H1 (cell line): Measurements from ENCODE around the gene LRRFIP1. TPM values are rescaled to one million over a fixed set of nuclear protein-coding genes. Genes with fewer than 3 reads are reported as not detected.

ENCODE experiments used
- CTCF ChIA-PET: fragments of 300-600 bp; sonication (Branson Sonifier 250); formaldehyde crosslinking; loops from one replicate; lab custom pipeline; 2021; ENCODE audit not compliant: partially characterized antibody; lab: Charles Lee
- POLR2A ChIA-PET: fragments of 300-600 bp; sonication (Branson Sonifier 250); formaldehyde crosslinking; loops from one replicate; lab custom pipeline; 2021; ENCODE audit warnings: inconsistent platforms; ENCODE audit not compliant: partially characterized antibody; lab: Charles Lee
- DNase-seq, 2 experiments: peaks; one replicate each; pipeline versions ENCODE4 v3.0.0 to v3.0.0-alpha.2; 2010 to 2022; ENCODE audit warnings: low spot score in 2 of 2, low read depth in 1 of 2, mixed read lengths in 1 of 2
- FAIRE-seq: peaks from 2 replicates; lab custom pipeline; 2011; peaks lifted over from hg19 to GRCh38; lab: Jason Lieb, UNC
- H2AFZ ChIP-seq: 2 replicates; pipeline ENCODE4 v1.8.1; 2012; ENCODE audit warnings: low read length, inconsistent platforms
- H2AK5ac ChIP-seq: 2 replicates; pipeline ENCODE4 v1.6.1; 2013; ENCODE audit warnings: low read depth, low read length
- H2BK120ac ChIP-seq: replicated peaks from 2 replicates; pipeline ENCODE3; 2013; ENCODE audit warnings: low read depth, low read length, inconsistent platforms
- H2BK12ac ChIP-seq: 2 replicates; pipeline ENCODE4 v1.6.1; 2013; ENCODE audit warnings: low read depth, low read length
- H2BK15ac ChIP-seq: 2 replicates; pipeline ENCODE4 v1.6.1; 2013; ENCODE audit warnings: low read length
- H2BK20ac ChIP-seq: 2 replicates; pipeline ENCODE4 v1.6.1; 2013; ENCODE audit warnings: low read length
- H2BK5ac ChIP-seq: 2 replicates; pipeline ENCODE4 v1.6.1; 2013; ENCODE audit warnings: low read depth, low read length
- H3K14ac ChIP-seq: 2 replicates; pipeline ENCODE4 v1.6.1; 2013; ENCODE audit warnings: inconsistent platforms; ENCODE audit not compliant: insufficient read length
- H3K18ac ChIP-seq: 2 replicates; pipeline ENCODE4 v1.6.1; 2013; ENCODE audit warnings: low read length; ENCODE audit errors: extremely low read depth
- H3K23ac ChIP-seq: 2 replicates; pipeline ENCODE4 v1.6.1; 2013; ENCODE audit warnings: inconsistent platforms; ENCODE audit not compliant: insufficient read length
- H3K23me2 ChIP-seq: 2 replicates; pipeline ENCODE4 v1.6.1; 2013; ENCODE audit warnings: low read depth, low read length
- H3K27ac ChIP-seq: 2 replicates; pipeline ENCODE4 v1.6.1; 2011; ENCODE audit warnings: low read depth, low read length, inconsistent platforms
- H3K27me3 ChIP-seq, 4 experiments: replicated peaks in 1 of 4; 1 replicate in 1 of 4; 2 replicates in 3 of 4; pipeline versions ENCODE4 v1.6.1 to v1.8.1; 2011 to 2013; ENCODE audit warnings: low read length in 3 of 4, mild to moderate bottlenecking in 3 of 4, inconsistent platforms in 2 of 4, mixed read lengths in 2 of 4, moderate library complexity in 1 of 4; ENCODE audit not compliant: control insufficient read depth in 3 of 4, insufficient read depth in 3 of 4; ENCODE audit errors: extremely low read depth in 1 of 4
- H3K36me3 ChIP-seq, 4 experiments: 2 replicates each; pipeline versions ENCODE4 v1.6.1 to v1.8.1; 2011 to 2013; ENCODE audit warnings: mild to moderate bottlenecking in 4 of 4, low read length in 3 of 4, moderate library complexity in 2 of 4, control low read depth in 1 of 4, inconsistent platforms in 1 of 4; ENCODE audit not compliant: insufficient read depth in 4 of 4, control insufficient read depth in 2 of 4
- H3K4ac ChIP-seq: replicated peaks from 2 replicates; pipeline ENCODE3; 2013; ENCODE audit warnings: low read length, low read depth, mixed read lengths, inconsistent platforms; ENCODE audit not compliant: insufficient read length
- H3K4me1 ChIP-seq, 4 experiments: replicated peaks in 1 of 4; 1 replicate in 1 of 4; 2 replicates in 3 of 4; pipeline versions ENCODE4 v1.6.1 to v1.8.1; 2011 to 2013; ENCODE audit warnings: low read length in 3 of 4, inconsistent platforms in 2 of 4, mixed read lengths in 1 of 4; ENCODE audit not compliant: insufficient read depth in 4 of 4, control insufficient read depth in 3 of 4
- H3K4me2 ChIP-seq, 2 experiments: 2 replicates each; pipeline versions ENCODE4 v1.6.1 to v1.8.1; 2011 to 2013; ENCODE audit warnings: low read depth in 2 of 2, low read length in 2 of 2, control low read depth in 1 of 2, inconsistent platforms in 1 of 2, mild to moderate bottlenecking in 1 of 2; ENCODE audit not compliant: insufficient read depth in 1 of 2
- H3K4me3 ChIP-seq, 4 experiments: fragments of 200-600, 300-600 bp in 1 of 4; sonication (generic), shearing (Covaris generic), sonication (Bioruptor Twin) in 1 of 4; 2 replicates each; pipeline versions ENCODE4 v1.5.1 to v1.8.1; 2011 to 2016; ENCODE audit warnings: low read length in 4 of 4, low read depth in 3 of 4, control low read depth in 2 of 4, inconsistent platforms in 2 of 4, mild to moderate bottlenecking in 2 of 4, mixed read lengths in 1 of 4, moderate library complexity in 1 of 4; ENCODE audit not compliant: insufficient read depth in 2 of 4; ENCODE audit errors: extremely low read depth in 1 of 4
- H3K56ac ChIP-seq: replicated peaks from 2 replicates; pipeline ENCODE3; 2013; ENCODE audit warnings: low read depth, mild to moderate bottlenecking, mixed read lengths, low read length, inconsistent platforms; ENCODE audit not compliant: insufficient read length
- H3K79me1 ChIP-seq: 2 replicates; pipeline ENCODE4 v1.6.1; 2013; ENCODE audit warnings: low read depth, low read length, control low read depth
- H3K79me2 ChIP-seq, 2 experiments: 2 replicates each; pipeline versions ENCODE4 v1.6.1 to v1.8.1; 2012 to 2013; ENCODE audit warnings: low read length in 2 of 2, mild to moderate bottlenecking in 2 of 2, inconsistent platforms in 1 of 2; ENCODE audit not compliant: insufficient read depth in 2 of 2, control insufficient read depth in 1 of 2
- H3K9ac ChIP-seq, 4 experiments: replicated peaks in 1 of 4; 1 replicate in 1 of 4; 2 replicates in 3 of 4; pipeline versions ENCODE4 v1.6.1 to v1.8.1; 2011 to 2013; ENCODE audit warnings: low read depth in 3 of 4, low read length in 3 of 4, control low read depth in 2 of 4, mild to moderate bottlenecking in 2 of 4, moderate library complexity in 2 of 4, inconsistent platforms in 1 of 4; ENCODE audit errors: extremely low read depth in 1 of 4
- H3K9me3 ChIP-seq, 2 experiments: 2 replicates each; pipeline versions ENCODE4 v1.6.1 to v1.8.1; 2012 to 2013; ENCODE audit warnings: mild to moderate bottlenecking in 2 of 2, moderate library complexity in 2 of 2, control low read depth in 1 of 2, inconsistent platforms in 1 of 2, low read depth in 1 of 2, low read length in 1 of 2, mixed read lengths in 1 of 2; ENCODE audit not compliant: insufficient read depth in 2 of 2
- H4K20me1 ChIP-seq, 2 experiments: replicated peaks in 1 of 2; 2 replicates each; pipeline versions ENCODE3 to v1.8.1; 2011 to 2013; ENCODE audit warnings: inconsistent platforms in 2 of 2, low read length in 2 of 2, mild to moderate bottlenecking in 1 of 2; ENCODE audit not compliant: insufficient read depth in 2 of 2, control insufficient read depth in 1 of 2
- H4K5ac ChIP-seq: 2 replicates; pipeline ENCODE4 v1.6.1; 2013; ENCODE audit warnings: low read length, low read depth, mixed read lengths, inconsistent platforms; ENCODE audit not compliant: insufficient read length
- H4K8ac ChIP-seq: 2 replicates; pipeline ENCODE4 v1.8.0; 2013; ENCODE audit warnings: mild to moderate bottlenecking, moderate library complexity, low read length, inconsistent platforms; ENCODE audit not compliant: insufficient read depth; ENCODE audit errors: extremely low read depth
- H4K91ac ChIP-seq: replicated peaks from 2 replicates; pipeline ENCODE3; 2013; ENCODE audit warnings: low read length, mixed read lengths, inconsistent platforms; ENCODE audit not compliant: insufficient read length
- CBX5 ChIP-seq: fragments of 300-800, 300-1000 bp; sonication (generic); IDR thresholded peaks from 2 replicates; pipeline ENCODE4 v1.7.1; 2016; ENCODE audit warnings: antibody characterized with exemption, low read length, low read depth
- CHD2 ChIP-seq: IDR thresholded peaks from 2 replicates; pipeline ENCODE4 v1.6.1; 2012; ENCODE audit warnings: low read length, improper control_type of control experiment
- JUND ChIP-seq: IDR thresholded peaks from 2 replicates; pipeline ENCODE4 v1.6.1; 2011; ENCODE audit warnings: mild to moderate bottlenecking, improper control_type of control experiment, low read length
- KDM1A ChIP-seq: fragments of 200-600, 300-600 bp; sonication (generic); IDR thresholded peaks from 2 replicates; pipeline ENCODE4 v1.7.1; 2016; ENCODE audit warnings: mild to moderate bottlenecking, low read length, borderline replicate concordance
- NRF1 ChIP-seq: IDR thresholded peaks from 2 replicates; pipeline ENCODE4 v1.6.1; 2011; ENCODE audit warnings: mild to moderate bottlenecking, low read depth, low read length, improper control_type of control experiment
- POLR2A ChIP-seq, 2 experiments: IDR thresholded peaks; 1 replicate in 1 of 2; 2 replicates in 1 of 2; pipeline ENCODE4 v1.6.1; 2011; ENCODE audit warnings: low read depth in 2 of 2, low read length in 2 of 2, mild to moderate bottlenecking in 2 of 2; ENCODE audit errors: control extremely low read depth in 1 of 2
- RNF2 ChIP-seq: fragments of 200-900, 300-1000 bp; sonication (generic); IDR thresholded peaks from 2 replicates; pipeline ENCODE4 v1.7.1; 2016; ENCODE audit warnings: borderline replicate concordance, low read depth, mild to moderate bottlenecking, antibody characterized with exemption, low read length; ENCODE audit not compliant: poor library complexity, severe bottlenecking; ENCODE audit errors: missing control alignments
- SIN3A ChIP-seq, 2 experiments: IDR thresholded peaks in 1 of 2; conservative IDR thresholded peaks in 1 of 2; 2 replicates each; pipeline ENCODE4 v1.6.1; 2011 to 2012; ENCODE audit warnings: low read length in 2 of 2, improper control_type of control experiment in 1 of 2, low read depth in 1 of 2, mild to moderate bottlenecking in 1 of 2
- SIX5 ChIP-seq: IDR thresholded peaks from 2 replicates; pipeline ENCODE4 v1.6.1; 2011; ENCODE audit warnings: mild to moderate bottlenecking, low read depth, low read length
- TEAD4 ChIP-seq: IDR thresholded peaks from 2 replicates; pipeline ENCODE4 v1.6.1; 2012; ENCODE audit warnings: low read depth, low read length, inconsistent platforms, mixed read lengths
- YY1 ChIP-seq: IDR thresholded peaks from 2 replicates; pipeline ENCODE4 v1.6.1; 2011; ENCODE audit warnings: low read depth, mild to moderate bottlenecking, low read length
- ZNF274 ChIP-seq: IDR thresholded peaks from 2 replicates; pipeline ENCODE4 v1.7.0; 2012; ENCODE audit warnings: low read length, borderline replicate concordance; ENCODE audit errors: extremely low read depth
- WGBS, 2 experiments: shearing (Covaris generic) in 1 of 2; methylation state at CpG; one replicate each; pipeline versions ENCODE4 v1.1.6 to v1.1.7; 2013 to 2015; ENCODE audit warnings: low lambda C conversion rate in 2 of 2, mixed read lengths in 2 of 2, inconsistent platforms in 1 of 2, low coverage in 1 of 2, missing lambda C conversion rate in 1 of 2; ENCODE audit not compliant: insufficient replicate concordance in 2 of 2, insufficient coverage in 1 of 2, insufficient read length in 1 of 2; ENCODE audit errors: extremely low coverage in 1 of 2, missing lambda C conversion rate in 1 of 2; 5-methylcytosine and 5-hydroxymethylcytosine counted together
- polyA plus RNA-seq, 7 experiments: library from polyadenylated mRNA; depleted of rRNA in 3 of 7; stranded (reverse) in 5 of 7; unstranded in 2 of 7; fragments of >200 nt in 5 of 7; fragments of 200-250 nt in 2 of 7; gene quantifications; 1 replicate in 5 of 7; 2 replicates in 1 of 7; 4 replicates in 1 of 7; pipeline versions ENCODE4 v1.2.1 to v1.2.3, GENCODE V29; 2011 to 2013; ENCODE audit warnings: missing spikeins in 2 of 7, mixed read lengths in 2 of 7
- total RNA-seq: library from RNA; stranded (reverse); fragmentation: NEBNext Ultra II Directional; extraction: Animal tissue kit (Norgen Biotek cat#: 25700); gene quantifications from 2 replicates; pipeline ENCODE4 v1.2.1, GENCODE V29; 2021
- TF ChIP-seq, protein P1 (sequence below): IDR thresholded peaks from 2 replicates; pipeline ENCODE4 v1.6.1; 2011; ENCODE audit warnings: low read length, improper control_type of control experiment

LRRFIP1 gene
- total and polyA plus RNA-seq, 2 of the 8 experiments (the other 6 are each of a cell fraction or from before 2014, with no cell fraction given): 12.1 to 75.8 TPM

DNA sequence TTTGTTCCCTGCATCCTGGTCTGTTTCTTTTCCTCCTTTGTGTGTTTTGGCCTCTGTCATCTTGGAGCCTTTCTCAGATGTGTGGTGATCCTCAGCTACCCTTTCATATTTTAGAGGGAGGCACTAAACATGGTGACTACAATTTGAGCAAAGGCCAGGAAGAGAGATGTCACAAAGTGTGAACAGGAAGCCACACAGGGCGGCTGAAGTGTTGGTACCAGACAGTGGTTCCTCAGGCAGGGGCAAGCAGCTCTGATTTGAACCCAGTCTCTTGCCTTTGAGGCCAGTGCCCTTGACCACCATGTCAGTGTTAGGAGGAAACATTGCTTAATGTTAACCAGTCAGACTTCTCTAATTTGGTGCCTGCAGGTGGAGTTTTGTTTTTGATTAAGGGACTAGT lies 9.2 kb downstream of the LRRFIP1 start:
- Histone ChIP-seq H4K8ac (no peak overlapping the region), H3K27ac (no peak overlapping the region), H3K18ac (no peak overlapping the region), H3K79me1 (peaks cover 6% of the 10 kb centered on the region), H3K4me1 (no peaks in the 10 kb centered on the region; a peak in 1 of 7 replicates), H3K27me3 (no peaks in the 10 kb centered on the region), H2BK120ac (no peak overlapping the region), H2AFZ (no peak overlapping the region), H2BK5ac (no peak overlapping the region), H3K23me2 (no peaks in the 10 kb centered on the region), H2BK12ac (no peak overlapping the region), H3K4ac (no peak overlapping the region), H3K9ac (no peak overlapping the region), H4K20me1 (peaks cover 0 to 3% of the 10 kb centered on the region in 2 experiments), H4K91ac (no peak overlapping the region), H3K4me2 (no peak overlapping the region), H3K79me2 (no peaks in the 10 kb centered on the region; a peak in 2 of 4 replicates), H3K36me3 (peaks cover 0 to 4% (median 0%) of the 10 kb centered on the region in 4 experiments; a peak in 2 of 8 replicates), H3K23ac (no peak overlapping the region), H3K4me3 (no peak overlapping the region), H2BK15ac (no peak overlapping the region), H4K5ac (no peak overlapping the region), H2BK20ac (no peak overlapping the region), H2AK5ac (no peak overlapping the region), H3K14ac (no peak overlapping the region), H3K9me3 (peaks cover 2 to 3% of the 10 kb centered on the region in 2 experiments; a peak in 2 of 4 replicates), H3K56ac (no peak overlapping the region)
- FAIRE-seq (no peak), DNase-seq (no peak)
- CTCF ChIA-PET: interaction anchor here (1.0 kb wide), 1 partner anchor 24 kb away, joined by 3 read pairs; no protein-coding TSS in a partner anchor
- POLR2A ChIA-PET: interaction anchor here (1.0 kb wide), 1 partner anchor 11 kb away, joined by 3 read pairs; no protein-coding TSS in a partner anchor
- WGBS, 2 experiments: 91% methylated on average over 1 of the region's 1 CpG; no CpG with 5 or more reads in 1 of the 2 experiments
- no peak for TF ChIP-seq CBX5
- TF ChIP-seq NRF1: no peak
- TF ChIP-seq, protein P1, sequence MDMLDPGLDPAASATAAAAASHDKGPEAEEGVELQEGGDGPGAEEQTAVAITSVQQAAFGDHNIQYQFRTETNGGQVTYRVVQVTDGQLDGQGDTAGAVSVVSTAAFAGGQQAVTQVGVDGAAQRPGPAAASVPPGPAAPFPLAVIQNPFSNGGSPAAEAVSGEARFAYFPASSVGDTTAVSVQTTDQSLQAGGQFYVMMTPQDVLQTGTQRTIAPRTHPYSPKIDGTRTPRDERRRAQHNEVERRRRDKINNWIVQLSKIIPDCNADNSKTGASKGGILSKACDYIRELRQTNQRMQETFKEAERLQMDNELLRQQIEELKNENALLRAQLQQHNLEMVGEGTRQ: no peak
- no peak for TF ChIP-seq TEAD4
- TF ChIP-seq ZNF274: no peak
- TF ChIP-seq SIX5: no peak
- no peak for TF ChIP-seq RNF2
- no peak for TF ChIP-seq SIN3A (conservative IDR thresholded peaks at IDR 0.05 in 1 of 2, IDR thresholded peaks at IDR 0.05 in 1 of 2; ENCODE audit: low read depth in 1 of 2, low read length in 2 of 2)
- no peak for TF ChIP-seq JUND
- TF ChIP-seq YY1: no peak
- TF ChIP-seq POLR2A (IDR thresholded peaks at IDR 0.05; ENCODE audit: control extremely low read depth in 1 of 2, low read depth in 2 of 2, low read length in 2 of 2): no peak
- TF ChIP-seq CHD2: no peak
- no peak for TF ChIP-seq KDM1A
